HL-60 (cell line): Measurements from ENCODE around the gene RPS24.

Experiments used
- DNase-seq, 2 experiments: peaks; one replicate each; pipeline ENCODE4 v3.0.0-alpha.2; 2010 to 2020; ENCODE audit warnings: low read depth in 1 of 2, low spot score in 1 of 2
- H3K27ac ChIP-seq: fragments of 250-450 bp; sonication (Bioruptor Pico); replicated peaks from 2 replicates; pipeline ENCODE4 v1.5.1; 2020; ENCODE audit warnings: mild to moderate bottlenecking, moderate library complexity
- H3K27me3 ChIP-seq: fragments of 250-450 bp; sonication (Bioruptor Pico); 2 replicates; pipeline ENCODE4 v1.5.1; 2021; ENCODE audit warnings: mild to moderate bottlenecking, moderate library complexity; ENCODE audit not compliant: insufficient read depth, poor library complexity, severe bottlenecking
- H3K4me3 ChIP-seq: replicated peaks from 2 replicates; pipeline ENCODE4 v1.5.1; 2011; ENCODE audit warnings: mild to moderate bottlenecking, control low read depth, low read length; ENCODE audit not compliant: insufficient read depth
- CTCF ChIP-seq: IDR thresholded peaks from one replicate; pipeline ENCODE4 v1.5.1; 2011; ENCODE audit warnings: low read length, control low read depth, inconsistent platforms; ENCODE audit not compliant: insufficient read depth
- GABPA ChIP-seq: IDR thresholded peaks from 2 replicates; pipeline ENCODE4 v1.6.1; 2012; ENCODE audit warnings: low read depth
- POLR2AphosphoS5 ChIP-seq: IDR thresholded peaks from 2 replicates; pipeline ENCODE4 v1.6.1; 2012; ENCODE audit warnings: low read depth
- REST ChIP-seq: IDR thresholded peaks from 2 replicates; pipeline ENCODE4 v1.6.1; 2012; ENCODE audit warnings: low read depth; ENCODE audit not compliant: insufficient replicate concordance
- SPI1 ChIP-seq: IDR thresholded peaks from 2 replicates; pipeline ENCODE4 v1.6.1; 2012; ENCODE audit warnings: low read depth, mild to moderate bottlenecking, borderline replicate concordance

RPS24 gene

GRCh38 chr10:78039743-78040142 lies 6.1 kb downstream of the RPS24 start:
- DNase-seq: no peak
- TF ChIP-seq POLR2AphosphoS5 (no peak), SPI1 (no peak), CTCF (no peak), REST (no peak), GABPA (no peak)
- Histone ChIP-seq H3K27ac (no peak overlapping the region), H3K4me3 (no peak overlapping the region), H3K27me3 (no peaks in the 10 kb centered on the region)

GRCh38 chr10:78041170-78042057 lies 7.8 kb downstream of the RPS24 start:
- no peak overlapping the region for H3K4me3 ChIP-seq
- H3K27me3 ChIP-seq: no peaks in the 10 kb centered on the region
- TF ChIP-seq POLR2AphosphoS5 (peak; percentile 78), SPI1 (no peak), REST (no peak)
- H3K27ac ChIP-seq: no peak overlapping the region; the same call in 1 of the 2 replicates
- no peak for DNase-seq

- Histone ChIP-seq H3K27ac (no peak overlapping the region; the same call in 1 of the 2 replicates), H3K27me3 (no peaks in the 10 kb centered on the region), H3K4me3 (no peak overlapping the region)
- TF ChIP-seq GABPA (no peak), POLR2AphosphoS5 (peak; percentile 11)
- no peak for DNase-seq
Measured at GRCh38 chr10:78042058-78042751, 8.5 kb downstream of the RPS24 start.

- Histone ChIP-seq H3K27me3 (no peaks in the 10 kb centered on the region), H3K27ac (no peak overlapping the region), H3K4me3 (no peak overlapping the region)
- no peak for DNase-seq
- TF ChIP-seq CTCF: no peak
- TF ChIP-seq POLR2AphosphoS5: no peak; the same call in 1 of the 2 replicates
- no peak for TF ChIP-seq SPI1
- TF ChIP-seq REST: no peak
- TF ChIP-seq GABPA: no peak
Measured at GRCh38 chr10:78042752-78043104, 9.1 kb downstream of the RPS24 start.
